ENCODE data around the gene PEX14. TPM values are rescaled to one million over a fixed set of nuclear protein-coding genes. Genes with fewer than 3 reads are reported as not detected.

Gene PEX14
- total RNA-seq, 1 experiment from 2014 or later = 27.3 TPM

- TF ChIP-seq KAT7 (CRISPR knock-in tag; IDR thresholded peaks at IDR 0.05; ENCODE audit: borderline replicate concordance) (no peak), PRRX2 (CRISPR knock-in tag; IDR thresholded peaks at IDR 0.05) (no peak)
Observed at GRCh38 chr1:10549904-10550664, 75.3 kb downstream of the PEX14 start (continued).

DNA sequence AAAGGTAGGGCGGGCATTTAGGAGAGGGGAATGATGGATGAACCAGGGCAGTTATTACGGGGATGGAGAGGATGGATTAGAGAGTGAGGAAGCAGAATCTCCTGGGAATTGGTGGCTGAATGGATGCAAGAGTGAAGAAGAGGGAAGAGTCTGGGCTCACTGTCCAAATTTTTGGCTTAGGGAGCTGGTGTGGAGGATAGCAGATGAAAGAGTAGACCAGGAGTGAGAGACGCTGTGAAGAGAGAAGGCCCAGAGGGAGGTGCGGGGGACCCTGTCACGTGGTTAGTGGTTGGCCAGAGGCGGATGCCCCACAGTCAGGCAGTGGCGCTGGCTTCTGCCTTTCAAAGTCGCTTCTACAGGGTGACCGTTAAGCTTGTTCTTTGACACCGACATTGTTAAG lies 78.4 kb downstream of the PEX14 start:
- H3K36me3 Mint-ChIP-seq = no peaks in the 10 kb centered on the region
- no peak for DNase-seq (ENCODE audit: low spot score)

More for the DNA sequence above, 78.4 kb downstream of the PEX14 start:
- H3K9me3 Mint-ChIP-seq = no peaks in the 10 kb centered on the region
- peaks cover 46% of the 10 kb centered on the region for H3K4me1 Mint-ChIP-seq
- CTCF ChIA-PET = interaction anchor here (3.1 kb wide), 1 partner anchor 24 kb away, joined by 13 read pairs; no protein-coding TSS in a partner anchor
- H3K4me3 Mint-ChIP-seq = no peak overlapping the region
- POLR2A ChIA-PET = no interaction called here
- ATAC-seq = no peak
- H3K27me3 Mint-ChIP-seq (ENCODE audit: low read depth) = no peaks in the 10 kb centered on the region
- peak overlapping the region; percentile 5; the same call in 1 of the 2 replicates for H3K27ac Mint-ChIP-seq
- TF ChIP-seq GRHL2 (CRISPR knock-in tag; IDR thresholded peaks at IDR 0.05; ENCODE audit: insufficient replicate concordance, severe bottlenecking) (no peak), ELF4 (CRISPR knock-in tag; IDR thresholded peaks at IDR 0.05; ENCODE audit: low read depth) (no peak), NFATC4 (CRISPR knock-in tag; IDR thresholded peaks at IDR 0.05) (no peak), NR1H2 (CRISPR knock-in tag; IDR thresholded peaks at IDR 0.05) (no peak), ATF2 (CRISPR knock-in tag; IDR thresholded peaks at IDR 0.05; ENCODE audit: borderline replicate concordance, low read depth) (no peak), FOXJ3 (CRISPR knock-in tag; IDR thresholded peaks at IDR 0.05; ENCODE audit: borderline replicate concordance) (no peak), NR3C1 (CRISPR knock-in tag; conservative IDR thresholded peaks at IDR 0.05; ENCODE audit: low read depth) (no peak), TCF7 (CRISPR knock-in tag; IDR thresholded peaks at IDR 0.05; ENCODE audit: low read depth) (no peak), ZNF416 (CRISPR knock-in tag; IDR thresholded peaks at IDR 0.05) (no peak), ZNF138 (CRISPR knock-in tag; conservative IDR thresholded peaks at IDR 0.05) (no peak), MAX (CRISPR knock-in tag; IDR thresholded peaks at IDR 0.05) (no peak), ZNF121 (CRISPR knock-in tag; IDR thresholded peaks at IDR 0.05) (no peak), TP53 (CRISPR knock-in tag; IDR thresholded peaks at IDR 0.05) (no peak), USF1 (CRISPR knock-in tag; IDR thresholded peaks at IDR 0.05) (no peak), ZNF423 (CRISPR knock-in tag; IDR thresholded peaks at IDR 0.05) (no peak)
- TF ChIP-seq, protein P1, sequence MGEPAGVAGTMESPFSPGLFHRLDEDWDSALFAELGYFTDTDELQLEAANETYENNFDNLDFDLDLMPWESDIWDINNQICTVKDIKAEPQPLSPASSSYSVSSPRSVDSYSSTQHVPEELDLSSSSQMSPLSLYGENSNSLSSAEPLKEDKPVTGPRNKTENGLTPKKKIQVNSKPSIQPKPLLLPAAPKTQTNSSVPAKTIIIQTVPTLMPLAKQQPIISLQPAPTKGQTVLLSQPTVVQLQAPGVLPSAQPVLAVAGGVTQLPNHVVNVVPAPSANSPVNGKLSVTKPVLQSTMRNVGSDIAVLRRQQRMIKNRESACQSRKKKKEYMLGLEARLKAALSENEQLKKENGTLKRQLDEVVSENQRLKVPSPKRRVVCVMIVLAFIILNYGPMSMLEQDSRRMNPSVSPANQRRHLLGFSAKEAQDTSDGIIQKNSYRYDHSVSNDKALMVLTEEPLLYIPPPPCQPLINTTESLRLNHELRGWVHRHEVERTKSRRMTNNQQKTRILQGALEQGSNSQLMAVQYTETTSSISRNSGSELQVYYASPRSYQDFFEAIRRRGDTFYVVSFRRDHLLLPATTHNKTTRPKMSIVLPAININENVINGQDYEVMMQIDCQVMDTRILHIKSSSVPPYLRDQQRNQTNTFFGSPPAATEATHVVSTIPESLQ (CRISPR knock-in tag; IDR thresholded peaks at IDR 0.05) = no peak
- TF ChIP-seq, protein P2, sequence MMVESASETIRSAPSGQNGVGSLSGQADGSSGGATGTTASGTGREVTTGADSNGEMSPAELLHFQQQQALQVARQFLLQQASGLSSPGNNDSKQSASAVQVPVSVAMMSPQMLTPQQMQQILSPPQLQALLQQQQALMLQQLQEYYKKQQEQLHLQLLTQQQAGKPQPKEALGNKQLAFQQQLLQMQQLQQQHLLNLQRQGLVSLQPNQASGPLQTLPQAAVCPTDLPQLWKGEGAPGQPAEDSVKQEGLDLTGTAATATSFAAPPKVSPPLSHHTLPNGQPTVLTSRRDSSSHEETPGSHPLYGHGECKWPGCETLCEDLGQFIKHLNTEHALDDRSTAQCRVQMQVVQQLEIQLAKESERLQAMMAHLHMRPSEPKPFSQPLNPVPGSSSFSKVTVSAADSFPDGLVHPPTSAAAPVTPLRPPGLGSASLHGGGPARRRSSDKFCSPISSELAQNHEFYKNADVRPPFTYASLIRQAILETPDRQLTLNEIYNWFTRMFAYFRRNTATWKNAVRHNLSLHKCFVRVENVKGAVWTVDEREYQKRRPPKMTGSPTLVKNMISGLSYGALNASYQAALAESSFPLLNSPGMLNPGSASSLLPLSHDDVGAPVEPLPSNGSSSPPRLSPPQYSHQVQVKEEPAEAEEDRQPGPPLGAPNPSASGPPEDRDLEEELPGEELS (CRISPR knock-in tag; IDR thresholded peaks at IDR 0.05) = no peak
- TF ChIP-seq, protein P3, sequence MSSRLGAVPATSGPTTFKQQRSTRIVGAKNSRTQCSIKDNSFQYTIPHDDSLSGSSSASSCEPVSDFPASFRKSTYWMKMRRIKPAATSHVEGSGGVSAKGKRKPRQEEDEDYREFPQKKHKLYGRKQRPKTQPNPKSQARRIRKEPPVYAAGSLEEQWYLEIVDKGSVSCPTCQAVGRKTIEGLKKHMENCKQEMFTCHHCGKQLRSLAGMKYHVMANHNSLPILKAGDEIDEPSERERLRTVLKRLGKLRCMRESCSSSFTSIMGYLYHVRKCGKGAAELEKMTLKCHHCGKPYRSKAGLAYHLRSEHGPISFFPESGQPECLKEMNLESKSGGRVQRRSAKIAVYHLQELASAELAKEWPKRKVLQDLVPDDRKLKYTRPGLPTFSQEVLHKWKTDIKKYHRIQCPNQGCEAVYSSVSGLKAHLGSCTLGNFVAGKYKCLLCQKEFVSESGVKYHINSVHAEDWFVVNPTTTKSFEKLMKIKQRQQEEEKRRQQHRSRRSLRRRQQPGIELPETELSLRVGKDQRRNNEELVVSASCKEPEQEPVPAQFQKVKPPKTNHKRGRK (CRISPR knock-in tag; IDR thresholded peaks at IDR 0.05; ENCODE audit: borderline replicate concordance) = no peak
- TF ChIP-seq, protein P4, sequence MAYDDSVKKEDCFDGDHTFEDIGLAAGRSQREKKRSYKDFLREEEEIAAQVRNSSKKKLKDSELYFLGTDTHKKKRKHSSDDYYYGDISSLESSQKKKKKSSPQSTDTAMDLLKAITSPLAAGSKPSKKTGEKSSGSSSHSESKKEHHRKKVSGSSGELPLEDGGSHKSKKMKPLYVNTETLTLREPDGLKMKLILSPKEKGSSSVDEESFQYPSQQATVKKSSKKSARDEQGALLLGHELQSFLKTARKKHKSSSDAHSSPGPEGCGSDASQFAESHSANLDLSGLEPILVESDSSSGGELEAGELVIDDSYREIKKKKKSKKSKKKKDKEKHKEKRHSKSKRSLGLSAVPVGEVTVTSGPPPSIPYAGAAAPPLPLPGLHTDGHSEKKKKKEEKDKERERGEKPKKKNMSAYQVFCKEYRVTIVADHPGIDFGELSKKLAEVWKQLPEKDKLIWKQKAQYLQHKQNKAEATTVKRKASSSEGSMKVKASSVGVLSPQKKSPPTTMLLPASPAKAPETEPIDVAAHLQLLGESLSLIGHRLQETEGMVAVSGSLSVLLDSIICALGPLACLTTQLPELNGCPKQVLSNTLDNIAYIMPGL (CRISPR knock-in tag; IDR thresholded peaks at IDR 0.05) = no peak

Measured in WTC11 (cell line).